Measurements from ENCODE around the gene FAH.
A peak's percentile ranks its signal among the peaks of the same experiment; 100 is the strongest.
"Not testable (repeated sequence)": the region's sequence is repeated elsewhere in the genome, so short reads cannot be mapped to it uniquely, and the experiment has no call there.

Gene FAH

DNA sequence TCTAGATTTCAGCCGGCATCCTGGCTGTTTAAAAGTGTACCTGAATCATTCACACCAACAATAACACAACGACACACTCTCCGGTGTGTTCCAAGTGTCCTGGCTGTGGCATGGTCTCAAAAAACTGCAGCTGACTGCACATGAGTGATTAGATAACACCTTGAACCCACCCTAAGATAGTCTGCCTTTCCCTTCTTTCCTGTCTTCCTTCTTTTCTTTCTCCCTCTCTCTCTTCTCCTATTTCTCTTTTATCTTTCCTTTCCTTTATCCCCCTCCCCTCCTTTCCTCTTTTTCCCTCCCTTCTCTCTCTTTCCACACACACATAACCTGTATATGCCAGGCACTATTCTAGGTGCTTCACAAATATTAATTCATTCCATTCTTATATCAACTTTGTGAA is 1.2 kb upstream of the FAH start:
- DNase-seq (ENCODE audit: low read depth) = no peak

DNA sequence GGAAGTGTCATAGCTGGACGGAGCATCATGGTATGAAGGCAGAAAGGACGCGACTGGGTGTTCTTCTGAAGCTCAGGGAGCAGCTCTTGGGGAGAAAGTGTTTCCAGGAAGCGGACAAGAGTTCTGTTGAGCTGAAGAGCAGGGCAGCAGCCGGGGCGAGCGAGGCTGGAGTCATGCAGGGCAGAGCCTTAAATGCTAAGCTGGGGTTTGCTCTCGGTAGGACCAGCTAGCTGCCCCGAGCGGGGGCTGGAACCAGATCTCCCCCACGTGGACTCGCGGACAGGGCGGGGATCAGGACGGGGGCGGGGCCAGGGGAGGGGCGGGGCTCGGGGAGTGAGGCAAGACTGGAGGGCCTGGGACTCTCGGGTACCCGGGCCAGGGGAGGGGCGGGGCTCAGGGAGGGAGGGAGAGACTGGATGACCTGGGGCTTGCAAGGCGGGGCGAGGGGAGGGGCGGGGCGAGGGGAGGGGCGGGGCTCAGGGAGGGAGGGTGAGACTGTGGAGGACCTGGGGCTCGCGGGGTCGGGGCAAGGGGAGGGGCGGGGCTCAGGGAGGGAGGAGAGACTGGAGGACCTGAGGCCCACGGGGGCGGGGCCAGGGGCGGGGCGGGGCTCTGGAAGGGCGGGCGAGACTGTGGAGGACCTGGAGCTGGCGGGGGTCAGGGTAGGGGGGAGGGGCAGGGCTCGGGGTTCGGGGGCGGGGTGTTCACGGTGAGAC is 461 bp upstream of the FAH start:
- DNase-seq (ENCODE audit: low read depth) = peak; percentile 73

DNA sequence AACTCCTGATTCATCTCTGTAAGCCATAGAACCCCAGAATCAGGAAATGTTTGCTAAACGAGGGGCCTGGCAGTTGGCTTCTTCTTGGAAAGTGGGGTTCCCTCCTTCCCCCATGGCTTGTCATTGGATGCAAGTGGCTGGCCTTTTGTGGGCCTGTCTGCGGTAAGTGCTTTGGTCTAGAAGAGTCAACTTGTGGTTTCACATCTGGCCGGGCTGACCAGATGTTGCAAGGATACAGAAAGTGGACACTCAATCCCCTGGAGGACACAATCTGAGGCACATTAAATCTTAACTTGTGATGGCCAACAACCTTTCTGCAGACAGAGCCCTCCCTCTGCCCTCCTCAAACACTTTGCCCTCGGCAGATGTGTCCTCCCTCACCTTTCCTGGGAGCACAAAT is 1.1 kb downstream of the FAH start:
- DNase-seq (ENCODE audit: low read depth) = no peak

DNA sequence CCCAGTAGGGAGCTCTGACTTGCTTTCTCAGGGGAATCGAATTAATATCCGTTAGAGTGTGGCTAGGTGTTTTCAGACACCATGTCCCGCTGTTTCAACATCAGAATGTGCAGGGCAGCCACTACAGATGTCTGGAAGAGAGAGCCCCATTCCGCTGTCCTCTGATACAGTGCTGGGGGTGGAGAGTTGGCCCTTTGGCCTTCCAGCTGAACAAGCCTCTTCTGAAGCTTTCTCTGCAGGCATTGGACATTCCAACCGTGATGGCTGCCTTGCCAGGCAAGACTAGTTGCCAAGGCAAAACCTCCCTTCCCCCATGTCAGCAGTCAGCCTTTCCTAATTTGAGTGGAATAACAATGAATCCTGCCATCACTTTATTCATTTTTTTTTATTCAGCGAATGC is 1.5 kb downstream of the FAH start:
- DNase-seq (ENCODE audit: low read depth) = no peak

DNA sequence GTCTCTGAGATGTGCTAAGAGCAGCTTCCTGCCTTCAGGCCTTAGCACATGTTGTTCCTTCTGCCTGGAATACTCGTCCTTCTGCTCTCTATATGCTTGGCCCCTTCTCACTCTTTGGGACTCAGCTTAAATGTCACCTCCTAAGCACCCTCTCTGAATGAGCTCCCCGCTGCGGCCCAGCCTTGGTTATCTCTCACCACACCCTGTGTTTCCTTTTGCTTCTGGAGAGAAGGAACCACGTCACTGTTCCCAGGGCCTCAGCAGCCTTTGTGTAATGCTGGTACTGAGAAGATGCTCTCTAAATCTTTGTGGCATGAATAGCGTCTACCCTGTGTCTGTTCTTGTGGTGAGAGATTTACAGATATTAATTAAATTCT is 2.2 kb downstream of the FAH start:
- no peak for DNase-seq (ENCODE audit: low read depth)

DNA sequence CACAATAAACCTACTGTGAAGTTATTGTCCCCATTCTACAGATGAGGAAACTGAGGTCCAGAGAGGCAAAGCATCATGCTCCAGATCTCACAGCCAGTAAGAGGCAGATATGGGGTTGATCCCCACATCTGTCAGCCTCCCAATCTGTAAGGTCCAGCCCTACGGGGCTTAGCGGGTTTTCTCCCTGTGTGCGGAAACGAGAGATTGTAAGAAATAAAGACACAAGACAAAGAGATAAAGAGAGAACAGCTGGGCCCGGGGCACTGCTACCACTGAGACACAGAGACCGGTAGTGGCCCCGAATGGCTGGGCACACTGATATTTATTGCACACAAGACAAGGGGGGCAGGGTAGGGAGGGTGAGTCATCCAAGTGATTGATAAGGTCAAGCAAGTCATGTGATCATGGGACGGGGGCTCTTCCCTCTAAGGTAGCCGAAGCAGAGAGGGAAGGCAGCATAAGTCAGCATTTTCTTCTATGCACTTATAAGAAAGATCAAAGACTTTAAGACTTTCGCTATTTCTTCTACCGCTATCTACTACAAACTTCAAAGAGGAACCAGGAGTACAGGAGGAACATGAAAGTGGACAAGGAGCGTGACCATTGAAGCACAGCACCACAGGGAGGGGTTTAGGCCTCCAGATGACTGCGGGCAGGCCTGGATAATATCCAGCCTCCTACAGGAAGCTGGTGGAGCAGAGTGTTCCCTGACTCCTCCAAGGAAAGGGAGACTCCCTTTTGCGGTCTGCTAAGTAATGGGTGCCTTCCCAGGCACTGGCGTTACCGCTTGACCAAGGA is 2.8 kb downstream of the FAH start:
- DNase-seq (ENCODE audit: low read depth) = not testable (repeated sequence)

DNA sequence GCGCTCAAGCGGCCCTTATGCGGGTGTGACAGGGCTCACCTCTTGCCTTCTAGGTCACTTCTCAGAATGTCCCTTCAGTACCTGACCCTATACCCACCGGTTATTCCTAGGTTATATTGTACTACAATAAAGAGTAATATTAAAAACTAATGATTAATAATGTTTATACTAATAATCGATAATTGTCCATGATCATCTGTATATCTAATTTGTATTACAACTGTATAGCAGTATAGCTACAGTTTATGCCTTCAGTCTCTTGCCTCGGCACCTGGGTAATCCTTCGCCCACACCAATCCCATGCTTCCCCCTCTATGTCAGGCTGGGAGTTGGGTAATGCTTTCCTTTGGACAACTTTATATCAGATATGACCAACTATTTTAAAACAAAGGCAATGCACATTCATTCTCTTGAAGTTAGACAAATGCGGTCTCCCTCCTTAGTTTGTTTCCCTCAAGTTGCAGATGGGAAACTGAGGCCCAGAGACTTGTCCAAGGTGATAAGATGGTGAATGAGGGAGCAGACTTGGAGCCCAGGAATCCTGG is 3.4 kb downstream of the FAH start:
- DNase-seq (ENCODE audit: low read depth) = no peak

DNA sequence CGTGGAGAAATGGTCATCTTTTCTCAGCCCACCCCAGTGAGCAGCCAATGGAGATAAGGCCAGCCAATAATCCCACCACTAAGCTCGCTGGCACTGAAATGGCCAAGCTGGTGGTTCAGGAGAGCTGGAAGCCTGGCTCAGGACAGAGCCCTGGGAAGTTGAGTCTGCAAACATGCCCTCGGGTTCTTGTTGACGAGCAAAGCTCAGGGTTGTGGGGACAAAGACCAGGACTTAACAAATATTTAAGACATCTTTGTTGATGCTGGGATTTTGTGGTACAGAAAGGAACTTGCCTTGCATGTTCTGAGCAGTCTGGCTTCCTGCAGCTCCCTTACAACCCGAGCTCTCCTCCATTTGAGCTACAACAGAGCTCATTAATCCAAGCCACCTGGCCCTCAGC is 4.4 kb downstream of the FAH start:
- DNase-seq (ENCODE audit: low read depth) = no peak

DNA sequence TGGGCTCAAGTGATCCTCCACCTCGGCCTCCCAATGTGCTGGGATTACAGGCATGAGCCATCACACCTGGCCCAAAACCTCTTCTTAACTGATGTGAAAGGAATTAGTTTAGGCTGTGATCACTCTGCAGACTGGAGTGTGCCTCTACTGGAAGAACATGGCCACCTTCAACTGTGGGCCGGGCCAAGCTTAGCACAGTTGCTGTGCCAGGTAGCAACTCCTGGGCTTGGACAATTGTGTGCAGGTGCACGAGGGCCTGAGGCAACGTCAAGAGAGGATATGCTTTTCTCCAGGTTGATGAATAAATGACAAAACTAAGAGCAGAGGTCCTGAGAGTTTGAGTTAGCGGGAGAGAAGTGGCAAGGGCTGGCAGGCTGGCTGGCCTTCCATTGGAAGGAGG is 6.5 kb downstream of the FAH start:
- DNase-seq (ENCODE audit: low read depth) = no peak

DNA sequence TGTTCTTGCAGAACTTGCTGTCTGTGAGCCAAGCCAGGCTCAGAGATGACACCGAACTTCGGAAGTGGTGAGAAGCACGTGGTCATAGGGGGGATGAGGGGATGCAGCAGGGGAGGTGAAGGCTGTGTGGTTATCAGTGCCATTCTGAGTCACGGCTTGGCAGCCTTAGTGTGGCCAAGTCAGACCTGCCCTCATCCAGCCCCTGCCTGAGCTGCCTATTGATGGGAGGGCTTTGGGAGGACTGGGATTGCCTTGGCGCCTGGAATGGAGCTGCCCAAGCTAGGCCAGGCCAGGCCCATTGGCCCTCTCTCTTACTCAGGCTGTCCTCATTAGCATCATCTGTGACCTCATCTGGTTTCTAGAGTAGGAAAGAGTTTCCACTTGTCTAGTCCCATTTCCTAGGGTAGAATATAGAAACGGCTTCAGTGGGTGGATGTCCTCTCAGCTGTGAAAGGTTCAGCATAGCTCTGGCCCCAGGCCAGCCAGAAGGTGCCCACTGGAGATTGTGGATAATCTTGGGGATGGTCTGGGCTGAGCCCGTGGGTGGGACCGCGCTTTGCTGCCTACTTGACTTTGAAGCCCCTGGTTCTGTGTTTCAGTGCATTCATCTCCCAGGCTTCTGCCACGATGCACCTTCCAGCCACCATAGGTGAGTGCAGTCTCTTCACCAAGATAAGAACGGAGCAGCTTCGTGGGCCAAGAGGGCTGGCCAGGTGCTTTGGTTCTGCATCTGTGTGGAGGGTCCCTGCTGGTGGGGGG is 7.2 kb downstream of the FAH start:
- no peak for DNase-seq (ENCODE audit: low read depth)

DNA sequence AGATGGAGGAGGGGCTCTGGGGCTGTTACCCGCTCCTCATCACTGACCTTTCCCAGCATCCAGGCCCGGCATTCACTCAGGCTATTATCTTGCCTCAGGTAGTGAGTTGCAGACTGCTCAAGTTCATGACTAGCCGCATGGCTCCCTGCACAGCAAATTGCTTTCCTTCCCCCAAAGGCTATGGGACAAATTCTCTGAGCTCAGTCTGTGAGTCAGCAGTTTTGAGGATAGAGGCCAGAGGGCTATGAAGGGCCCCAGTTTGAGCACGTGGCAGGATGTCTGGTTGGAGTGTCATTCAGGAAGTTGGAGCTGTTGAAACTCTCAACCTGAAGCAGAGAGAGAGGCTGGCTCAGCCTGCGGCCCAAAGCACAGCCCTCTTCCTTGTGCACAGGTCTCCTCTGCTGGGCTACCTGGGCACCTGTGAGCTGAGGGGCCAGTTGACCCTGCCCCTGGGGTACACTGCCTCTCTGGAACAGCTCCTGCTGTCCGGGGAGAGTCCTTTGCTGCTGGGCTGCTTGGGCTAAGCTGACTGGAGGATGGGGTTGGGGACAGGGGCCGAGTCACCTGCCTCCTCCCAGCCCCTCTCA is 7.9 kb downstream of the FAH start:
- no peak for DNase-seq (ENCODE audit: low read depth)

DNA sequence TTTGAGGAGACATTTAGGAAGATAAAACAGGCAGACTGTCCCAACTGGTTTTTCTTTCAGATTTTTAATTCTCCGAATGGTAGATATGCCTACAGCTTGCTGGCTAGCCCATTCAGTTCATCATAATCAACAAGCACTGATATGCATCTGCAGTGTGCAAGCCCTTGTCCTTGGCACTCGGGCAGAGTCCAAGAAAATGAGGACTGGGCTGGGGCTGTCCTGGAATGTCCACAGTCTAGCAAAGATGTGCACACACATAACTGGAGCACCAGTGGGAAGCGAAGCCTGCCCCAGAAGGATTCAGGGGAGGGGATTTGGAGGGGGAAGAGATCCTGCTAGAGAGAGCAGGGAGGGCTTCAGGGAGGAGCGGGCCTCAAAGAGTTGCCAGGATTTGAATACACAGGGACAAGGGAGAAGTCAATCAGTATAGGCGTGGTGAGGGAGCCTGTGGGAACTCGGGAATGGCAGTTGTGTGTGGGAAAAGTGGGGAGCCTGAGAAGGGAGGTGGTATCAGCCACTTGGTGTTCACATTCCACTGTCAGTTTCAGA is 8.7 kb downstream of the FAH start:
- DNase-seq (ENCODE audit: low read depth) = no peak

DNA sequence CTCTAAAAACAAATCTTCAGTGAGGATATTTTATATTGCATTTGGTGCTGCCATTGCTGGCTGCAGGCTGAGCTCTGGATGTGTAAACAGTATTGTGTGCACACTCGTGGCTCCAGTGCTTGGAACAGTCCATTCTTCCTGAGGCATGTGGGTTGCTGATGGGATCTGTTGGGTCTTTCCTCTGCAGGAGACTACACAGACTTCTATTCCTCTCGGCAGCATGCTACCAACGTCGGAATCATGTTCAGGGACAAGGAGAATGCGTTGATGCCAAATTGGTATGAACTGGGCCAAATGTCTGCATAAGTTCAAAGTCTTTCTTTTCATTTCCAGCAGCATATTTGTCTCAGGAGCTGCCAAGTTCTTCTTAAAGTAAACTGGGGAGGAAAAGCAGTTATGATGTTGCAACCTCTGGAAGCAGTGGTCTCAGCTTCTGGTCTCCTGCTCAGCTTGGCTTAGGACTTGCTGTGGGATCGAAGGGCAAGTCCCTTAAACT is 9.3 kb downstream of the FAH start:
- DNase-seq (ENCODE audit: low read depth) = no peak

DNA sequence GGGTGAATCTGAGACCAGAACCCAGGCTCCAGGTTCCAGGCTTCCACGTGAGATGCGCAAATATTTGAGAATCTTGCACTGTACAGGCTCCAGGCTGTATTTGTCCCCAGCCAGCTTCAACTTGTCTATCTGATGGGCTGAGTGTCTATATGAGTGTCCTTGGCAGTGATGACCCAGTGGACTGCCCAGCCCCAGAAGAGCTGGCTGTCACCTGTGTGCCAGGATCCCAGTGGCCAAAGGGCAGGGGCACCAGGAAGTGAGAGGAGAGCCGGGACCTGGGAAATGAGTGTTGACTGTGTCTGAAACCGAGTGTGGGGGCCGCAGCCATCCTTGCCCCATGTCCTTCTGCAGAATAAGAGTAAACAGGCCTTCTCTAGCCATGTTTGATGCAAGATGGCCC is 10.4 kb downstream of the FAH start:
- DNase-seq (ENCODE audit: low read depth) = no peak

DNA sequence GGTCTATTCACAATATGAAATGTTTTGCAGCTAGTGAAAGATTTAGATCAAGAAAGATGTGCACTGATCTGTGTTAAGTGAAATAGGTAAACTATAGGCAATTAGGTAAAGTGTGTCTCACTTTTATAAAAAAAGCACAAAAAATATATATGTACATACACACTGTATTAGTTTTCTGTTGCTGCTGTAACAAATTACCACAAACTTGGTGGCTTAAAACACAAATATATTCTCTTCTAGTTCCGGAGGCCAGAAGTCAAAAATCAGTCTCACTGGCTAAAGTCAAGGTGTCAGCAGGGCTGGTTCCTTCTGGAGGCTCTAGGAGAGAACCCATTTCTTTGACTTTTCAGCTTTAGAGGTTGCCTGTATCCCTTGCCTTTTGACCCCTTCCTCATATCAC is 11.1 kb downstream of the FAH start:
- no peak for DNase-seq (ENCODE audit: low read depth)

DNA sequence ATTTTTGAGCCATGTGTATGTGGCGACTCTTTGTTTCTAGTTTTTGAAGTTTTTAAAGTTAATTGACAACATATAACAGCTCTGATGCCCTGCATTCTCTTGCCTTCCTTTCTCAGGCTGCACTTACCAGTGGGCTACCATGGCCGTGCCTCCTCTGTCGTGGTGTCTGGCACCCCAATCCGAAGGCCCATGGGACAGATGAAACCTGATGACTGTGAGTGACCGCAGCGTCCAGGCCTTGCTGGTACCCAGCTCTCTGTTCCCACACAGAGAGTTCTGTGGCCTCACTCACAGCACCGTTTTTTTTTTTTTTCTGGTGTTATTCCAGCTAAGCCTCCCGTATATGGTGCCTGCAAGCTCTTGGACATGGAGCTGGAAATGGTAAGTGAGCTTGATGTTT is 15.1 kb downstream of the FAH start:
- no peak for DNase-seq (ENCODE audit: low read depth)

DNA sequence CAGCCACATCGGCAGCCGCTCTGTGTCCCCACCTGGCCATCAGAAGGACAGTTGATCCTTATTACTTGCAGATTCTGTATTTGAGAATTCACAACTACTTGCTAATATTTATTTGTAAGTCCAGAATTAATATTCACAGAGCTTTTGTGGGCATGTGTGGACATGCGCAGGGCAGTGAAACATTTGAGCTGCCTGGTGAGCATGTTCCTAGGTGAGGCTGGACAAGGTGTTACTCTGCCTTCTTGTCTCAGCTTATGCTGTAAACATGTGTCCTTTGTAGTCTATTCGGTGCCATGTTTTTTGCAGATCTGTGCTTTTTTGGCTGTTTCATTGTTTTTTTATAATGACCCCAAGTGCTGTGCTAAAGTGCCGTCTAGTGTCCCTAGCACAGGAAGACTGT is 15.6 kb downstream of the FAH start:
- no peak for DNase-seq (ENCODE audit: low read depth)

DNA sequence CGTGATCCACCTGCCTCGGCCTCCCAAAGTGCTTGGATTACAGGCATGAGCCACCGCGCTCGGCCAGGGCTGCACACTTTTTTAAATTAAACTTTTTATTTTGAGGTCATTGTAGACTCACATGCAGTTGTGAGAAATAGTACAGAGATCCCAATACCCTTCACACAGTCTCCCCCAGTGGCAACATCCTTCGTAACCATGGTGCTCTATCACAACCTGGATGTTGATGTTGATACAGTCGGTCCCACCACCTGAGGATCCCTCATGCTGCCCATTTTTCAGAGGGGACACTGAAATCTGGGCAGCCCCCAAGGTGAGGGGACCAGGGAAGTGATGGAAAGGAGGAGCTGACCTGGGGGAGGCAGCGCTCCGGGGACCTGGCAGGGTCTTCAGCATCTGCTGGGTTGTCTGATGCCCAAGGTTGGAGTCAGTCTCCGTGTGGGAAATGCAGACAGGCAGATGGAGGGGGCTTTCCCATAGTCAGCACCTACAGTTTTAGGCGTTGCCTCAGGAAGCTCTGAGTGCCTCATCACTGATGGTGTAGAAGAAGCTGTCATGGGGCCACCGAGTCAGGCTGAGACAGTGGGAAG is 17.1 kb downstream of the FAH start:
- no peak for DNase-seq (ENCODE audit: low read depth)

DNA sequence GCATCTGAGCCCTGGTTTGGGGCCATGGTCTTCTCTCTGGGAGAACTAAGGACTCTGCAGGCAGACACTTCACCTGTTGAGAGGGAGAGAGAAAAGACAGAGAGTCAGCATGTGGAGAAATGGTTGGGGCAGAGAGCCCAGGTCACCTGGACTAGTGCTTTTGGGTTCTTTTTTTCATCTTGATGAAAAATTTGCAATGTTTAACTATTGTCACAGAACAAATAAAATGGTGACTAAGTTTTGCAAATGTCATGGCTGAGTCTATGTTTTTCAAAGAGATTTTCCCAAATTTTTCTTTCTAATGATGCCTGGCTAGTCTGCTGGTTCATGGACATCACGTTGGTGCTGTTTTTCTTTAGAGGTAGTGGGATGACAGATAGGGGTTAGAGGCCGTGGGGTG is 17.8 kb downstream of the FAH start:
- no peak for DNase-seq (ENCODE audit: low read depth)

DNA sequence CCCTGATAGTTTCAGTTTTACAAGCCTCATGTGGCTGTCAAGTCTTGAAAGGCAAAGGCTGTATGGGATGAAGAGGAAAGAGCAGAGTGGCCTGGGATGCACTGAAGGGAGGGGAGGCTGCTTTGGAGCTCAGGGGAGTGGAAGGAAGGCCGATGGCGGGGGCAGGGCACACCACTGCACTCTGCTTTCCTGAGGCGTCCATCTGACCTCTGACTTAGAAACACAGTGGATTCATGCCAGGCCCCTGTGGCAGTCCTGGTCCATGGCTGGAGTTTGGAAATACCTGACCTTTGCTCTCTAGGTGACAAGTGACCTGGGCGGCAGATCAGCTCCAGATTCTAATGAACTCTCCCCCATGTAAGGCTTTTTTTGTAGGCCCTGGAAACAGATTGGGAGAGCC is 19.0 kb downstream of the FAH start:
- no peak for DNase-seq (ENCODE audit: low read depth)

DNA sequence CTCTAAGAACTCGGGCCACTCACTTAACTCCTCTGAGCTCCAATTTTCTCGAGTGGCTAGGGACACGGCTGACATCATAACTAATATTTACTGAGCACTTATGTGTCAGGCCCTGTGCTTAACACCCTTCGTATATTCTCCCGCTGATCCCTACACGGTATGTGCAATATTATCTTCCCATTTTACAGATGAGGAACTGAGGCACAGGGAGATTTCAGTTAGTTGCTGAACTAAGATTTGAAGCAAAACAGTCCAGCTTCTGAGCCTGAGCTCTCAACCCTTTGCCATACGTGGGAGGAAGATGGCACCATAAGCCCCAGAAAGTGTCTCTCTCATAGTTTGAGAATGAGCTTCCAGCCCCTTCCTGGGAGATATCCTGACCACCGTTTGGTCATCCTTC is 19.6 kb downstream of the FAH start:
- DNase-seq (ENCODE audit: low read depth) = no peak
